Inflammatory macrophage treated with lipopolysaccharide for 4 hours (primary cell): ENCODE data around the gene MUC20.
A peak's percentile ranks its signal among the peaks of the same experiment; 100 is the strongest.
"Not testable (repeated sequence)": the region's sequence is repeated elsewhere in the genome, so short reads cannot be mapped to it uniquely, and the experiment has no call there.

Experiments used
- DNase-seq: peaks from one replicate; pipeline ENCODE4 v3.0.0-alpha.2; 2020

Gene MUC20

GRCh38 chr3:195773956-195774537 is 53.3 kb downstream of the MUC20 start:
- no peak for DNase-seq

- peak; percentile 38 for DNase-seq
Observed at GRCh38 chr3:195774917-195775316, 54.1 kb downstream of the MUC20 start.

GRCh38 chr3:195777975-195778374 is 57.2 kb downstream of the MUC20 start:
- DNase-seq, result no peak

- DNase-seq, result not testable (repeated sequence)
Observed at GRCh38 chr3:195781236-195781635, 60.5 kb downstream of the MUC20 start.
